T-helper 1 cell (primary cell): ENCODE data around the gene OR6B1.

Experiments
- DNase-seq, 5 donors: peaks; one replicate each; pipeline ENCODE4 v3.0.0-alpha.2; 2012 to 2020
- total RNA-seq, 4 donors: gene quantifications; one replicate each; lab custom pipeline; 2026; lab: John Stamatoyannopoulos, UW

The OR6B1 gene
- 0 reads per million in 4 donors for total RNA-seq

DNA sequence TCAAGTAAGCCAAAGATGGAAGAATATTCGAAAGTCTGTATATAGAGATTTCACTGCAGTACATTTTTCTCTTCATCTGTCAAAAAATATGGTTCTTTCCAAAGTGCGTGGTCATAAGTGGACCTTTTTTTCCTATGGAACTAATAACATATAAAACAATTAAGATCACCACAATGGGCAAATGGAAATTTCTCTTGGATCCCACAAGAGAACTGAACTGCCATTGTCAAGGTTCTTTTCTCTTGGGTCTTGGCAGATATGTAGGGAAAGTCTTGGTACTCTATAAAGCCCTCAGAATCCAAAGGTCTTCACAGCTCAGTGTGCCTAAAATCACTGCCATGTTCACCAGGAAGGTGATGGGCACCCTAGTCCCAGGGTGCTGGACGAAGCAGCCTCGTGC, at the start of gene OR6B1:
TSS of gene OR6B1 (plus strand) at position 301 of the 400 bp plus-strand sequence. CDS start 3,677 bp downstream, outside the sequence.
- DNase-seq = no peak

DNA sequence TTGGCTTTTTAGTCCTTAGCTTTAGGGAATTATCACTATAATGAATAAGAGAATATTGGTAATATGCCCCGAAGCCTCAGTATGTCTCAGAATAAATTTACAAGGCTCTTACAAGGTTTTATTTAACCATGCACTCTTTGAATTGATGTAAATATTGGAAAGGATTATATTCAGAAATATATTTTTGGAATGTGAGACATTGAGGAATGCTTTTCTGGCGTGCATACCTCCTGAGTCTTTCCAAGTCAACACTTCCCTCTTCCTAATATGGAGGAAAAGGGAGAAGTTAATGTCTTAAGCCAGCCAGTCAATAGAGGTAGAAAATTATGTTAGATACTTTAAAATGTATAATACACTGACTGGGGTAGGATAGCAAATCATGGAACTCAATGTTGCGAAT, 46.7 kb upstream of the OR6B1 start:
- no peak for DNase-seq

DNA sequence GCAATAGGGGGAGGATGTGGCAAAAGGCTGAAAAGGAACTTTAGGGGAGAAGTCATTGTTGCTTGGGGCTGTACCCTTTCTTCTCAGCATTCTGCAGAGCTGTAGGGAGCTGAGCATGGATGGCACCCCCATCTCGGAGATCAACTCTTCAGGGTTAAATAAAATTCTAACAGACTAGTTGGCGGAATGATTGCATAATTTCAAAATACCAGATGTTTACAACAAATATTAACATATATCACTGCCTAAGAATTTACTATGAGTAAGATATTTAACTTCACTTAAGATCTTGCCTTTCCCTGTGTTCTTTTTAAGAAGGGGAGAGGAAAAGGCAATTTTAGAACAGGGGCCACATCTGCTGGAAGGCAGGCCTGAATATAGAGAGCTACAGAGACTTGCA, 46.0 kb upstream of the OR6B1 start:
- DNase-seq = no peak

DNA sequence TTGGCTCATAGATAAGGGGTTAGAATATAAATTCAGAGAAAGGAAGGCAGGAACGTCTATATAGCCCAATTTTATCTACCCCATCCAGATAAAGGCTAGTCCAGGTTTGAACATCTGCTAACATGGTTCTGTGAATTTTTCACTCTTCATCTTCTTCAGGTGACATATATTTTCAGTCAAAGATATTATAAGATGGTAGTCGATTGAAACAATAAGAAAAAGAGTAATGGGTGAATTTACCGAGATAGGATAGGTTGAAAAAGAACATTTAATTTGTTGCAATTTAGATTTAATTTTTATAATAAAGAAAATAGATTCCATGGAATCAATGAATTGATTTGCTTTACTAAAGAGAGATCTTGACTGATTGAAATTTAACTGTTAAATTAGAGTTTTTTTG, 45.6 kb upstream of the OR6B1 start, which contains the start of gene OR2F1:
TSS of gene OR2F1 (plus strand) at position 301 of the 400 bp plus-strand sequence. CDS start 5,127 bp downstream, outside the sequence.
- DNase-seq = no peak

DNA sequence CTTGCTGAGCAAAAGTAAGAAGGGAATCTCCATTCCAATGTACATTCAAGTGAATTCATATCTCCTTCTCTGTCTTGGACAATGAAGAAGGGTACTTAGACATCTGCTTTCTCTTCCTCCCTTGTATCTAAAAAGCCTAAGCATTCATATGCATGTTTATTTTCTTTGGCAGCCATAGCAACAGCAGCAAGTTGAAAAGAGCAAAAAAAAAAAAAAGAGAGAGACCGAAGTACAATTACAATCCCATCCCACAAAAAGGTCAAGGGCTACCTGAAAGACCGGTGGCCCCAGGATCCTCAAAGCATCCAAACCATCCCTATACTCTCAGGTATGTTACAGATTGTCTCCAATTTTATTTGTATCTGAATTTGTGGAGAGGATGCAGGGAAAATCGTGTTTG, 41.3 kb upstream of the OR6B1 start:
- DNase-seq = no peak

DNA sequence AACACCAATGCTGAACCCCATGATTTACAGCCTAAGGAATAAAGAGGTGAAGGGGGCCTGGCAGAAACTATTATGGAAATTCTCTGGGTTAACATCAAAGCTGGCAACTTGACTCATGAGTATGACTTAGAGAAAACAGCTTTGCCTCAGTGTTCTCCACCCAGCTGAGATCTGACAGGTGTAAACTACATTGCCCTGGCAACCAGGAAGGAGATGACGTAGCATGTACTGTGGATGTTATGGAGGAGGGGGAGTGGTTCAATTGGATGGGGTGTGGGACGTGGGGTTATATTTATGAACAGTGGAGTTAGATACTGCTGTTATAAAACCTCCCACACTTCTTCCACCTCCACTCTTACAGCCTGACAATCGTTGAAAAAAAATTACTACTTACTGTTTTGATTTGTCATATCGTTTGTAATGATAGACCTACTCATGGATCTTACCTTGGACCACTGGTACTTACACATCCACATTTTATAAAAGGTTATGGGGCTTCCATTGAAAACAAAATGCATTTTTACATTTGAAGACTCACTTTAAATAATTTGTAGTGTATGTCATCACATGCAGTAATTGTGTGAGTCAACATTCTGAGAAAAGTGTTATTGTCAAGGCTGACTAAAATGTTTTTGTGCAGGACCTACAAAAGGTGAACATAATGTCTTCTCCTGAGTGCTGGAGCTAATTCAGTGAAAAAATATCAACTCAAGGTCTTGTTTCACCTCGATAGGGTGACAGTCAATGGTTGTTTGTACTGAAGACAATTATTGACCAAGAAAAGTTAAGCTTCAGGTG, 39.1 kb upstream of the OR6B1 start:
- DNase-seq = no peak

DNA sequence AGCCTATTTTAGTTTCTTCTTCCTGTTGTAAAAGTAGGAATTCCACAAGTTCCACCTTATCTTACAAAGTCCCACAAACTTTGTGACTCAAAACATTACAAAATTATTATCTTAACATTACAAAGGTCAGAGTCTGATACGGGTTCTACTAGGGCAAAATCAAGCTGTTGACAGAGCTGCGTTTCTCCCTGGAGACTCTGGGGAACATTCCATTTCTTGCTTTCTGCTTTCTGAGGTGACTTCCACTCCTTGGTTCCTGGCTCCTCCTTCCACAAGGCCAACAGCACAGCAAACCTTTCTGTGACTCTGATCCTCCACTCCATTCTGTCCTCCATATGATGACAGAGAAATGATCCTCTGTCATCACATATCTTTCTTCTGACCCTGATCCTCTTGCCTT, 34.8 kb upstream of the OR6B1 start:
- DNase-seq = no peak

DNA sequence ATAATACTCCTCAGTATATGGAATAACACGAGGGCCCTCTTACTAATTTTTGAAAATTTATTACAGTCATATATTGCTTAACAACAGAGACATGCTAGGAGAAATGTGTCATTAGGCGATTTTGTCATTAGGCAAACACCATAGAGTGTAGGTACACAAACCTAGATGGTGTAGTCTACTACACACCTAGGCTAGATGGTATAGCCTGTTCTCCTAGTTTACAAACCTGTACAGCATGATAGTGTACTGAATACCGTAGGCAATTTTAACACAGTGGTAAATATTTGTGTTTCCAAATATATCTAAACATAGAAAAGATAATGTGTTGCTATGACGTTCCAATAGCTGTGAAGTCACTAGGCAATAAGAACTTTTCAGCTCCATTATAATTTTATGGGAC, 32.7 kb upstream of the OR6B1 start:
- DNase-seq = no peak

DNA sequence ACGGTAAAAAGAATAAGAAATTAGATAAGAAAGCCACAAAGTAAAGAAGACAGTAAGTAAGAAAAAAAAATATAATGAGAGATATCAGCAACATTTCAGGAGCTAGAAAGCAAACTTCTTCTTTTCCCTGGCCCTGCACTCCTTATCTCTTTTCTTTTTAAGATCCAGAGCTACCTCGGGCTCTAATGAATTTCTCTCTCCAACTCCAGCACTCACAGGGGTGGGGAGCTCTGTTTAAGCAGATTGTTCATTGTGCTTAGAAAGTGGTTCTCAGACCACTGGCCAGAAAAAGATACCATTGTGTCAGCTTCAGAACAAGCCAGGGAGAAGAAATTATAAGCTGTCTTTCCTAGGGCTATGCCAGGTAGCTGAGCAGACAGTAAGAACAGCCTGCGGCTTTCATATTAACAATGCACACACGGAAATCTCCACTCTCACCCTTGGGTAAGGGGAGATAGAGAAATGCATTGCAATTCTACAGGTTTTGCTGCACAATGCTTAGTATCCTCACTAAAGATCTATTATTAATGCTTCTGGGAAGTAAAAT, 26.2 kb upstream of the OR6B1 start:
- DNase-seq = no peak

DNA sequence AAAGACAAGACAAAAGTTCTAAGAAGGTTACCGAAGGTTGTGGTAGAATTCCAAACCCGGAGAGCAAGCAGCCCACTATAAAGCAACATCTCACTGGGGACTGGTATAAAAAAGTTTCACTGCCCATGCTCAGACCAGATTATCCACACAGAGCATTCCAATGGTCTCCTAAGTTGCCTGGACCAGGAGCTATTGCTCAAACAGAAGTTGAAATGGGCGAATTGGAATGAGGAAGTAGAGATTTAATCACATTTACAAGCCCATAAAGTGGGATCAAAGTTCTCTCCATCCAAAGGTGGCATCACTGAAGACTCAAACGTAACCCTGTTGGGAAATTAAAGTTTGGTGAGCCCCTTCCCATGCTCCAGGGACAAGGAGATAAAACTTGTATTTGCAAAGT, 25.7 kb upstream of the OR6B1 start:
- no peak for DNase-seq

DNA sequence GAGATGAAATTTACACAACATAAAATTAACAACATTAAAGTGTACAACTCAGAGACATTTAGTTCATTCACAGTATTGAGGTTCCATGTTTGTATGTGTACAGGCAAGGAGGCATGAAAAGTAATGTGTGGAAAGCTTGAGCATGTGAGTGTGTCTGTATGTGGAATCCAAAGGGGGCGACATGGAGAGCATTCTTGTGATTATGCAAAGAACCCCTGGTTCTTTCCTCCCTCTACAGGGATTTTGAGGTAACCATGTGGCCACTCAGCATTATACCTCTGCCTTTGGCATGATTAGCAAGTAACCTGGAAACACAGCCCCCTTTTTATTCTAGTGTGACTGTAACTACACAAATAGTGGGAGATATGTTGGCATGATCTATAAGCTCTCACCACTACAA, 24.5 kb upstream of the OR6B1 start:
- no peak for DNase-seq

DNA sequence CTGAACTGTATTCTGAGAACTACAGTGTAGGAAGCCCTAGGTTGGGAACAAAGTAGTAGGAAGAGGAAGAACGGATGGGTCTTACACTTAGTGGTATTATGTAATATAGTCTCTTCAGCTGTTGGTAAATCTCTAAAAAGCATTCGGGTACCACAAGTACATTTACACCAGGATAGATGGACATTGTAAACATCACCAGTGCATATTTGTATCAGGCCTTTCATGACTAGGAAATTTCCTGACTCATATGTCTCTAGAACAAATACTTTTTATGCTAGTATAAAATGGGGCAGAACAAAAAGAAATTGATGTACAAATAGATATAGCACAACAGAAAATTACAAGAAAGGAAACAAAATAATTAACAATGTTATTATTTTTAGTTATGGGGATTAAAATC, 21.5 kb upstream of the OR6B1 start:
- DNase-seq = no peak

DNA sequence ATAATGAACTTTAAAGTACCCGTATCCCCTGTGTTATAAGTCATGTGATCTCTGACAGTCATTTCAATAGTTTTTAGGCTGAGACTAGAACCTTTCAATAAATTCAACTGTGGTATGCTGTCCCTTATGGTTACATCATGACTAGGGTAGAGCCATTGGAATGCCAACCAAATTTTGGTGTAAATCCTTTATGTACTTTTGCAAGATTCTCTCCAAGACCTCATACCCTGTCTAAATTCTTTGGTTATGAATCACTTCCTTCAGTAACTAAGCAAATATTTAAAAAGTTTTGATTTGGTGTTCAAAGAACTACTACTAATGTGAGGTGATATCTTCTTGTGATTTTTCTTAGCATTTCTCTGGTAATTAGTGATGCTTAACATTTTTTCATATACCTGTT, 20.8 kb upstream of the OR6B1 start:
- no peak for DNase-seq

DNA sequence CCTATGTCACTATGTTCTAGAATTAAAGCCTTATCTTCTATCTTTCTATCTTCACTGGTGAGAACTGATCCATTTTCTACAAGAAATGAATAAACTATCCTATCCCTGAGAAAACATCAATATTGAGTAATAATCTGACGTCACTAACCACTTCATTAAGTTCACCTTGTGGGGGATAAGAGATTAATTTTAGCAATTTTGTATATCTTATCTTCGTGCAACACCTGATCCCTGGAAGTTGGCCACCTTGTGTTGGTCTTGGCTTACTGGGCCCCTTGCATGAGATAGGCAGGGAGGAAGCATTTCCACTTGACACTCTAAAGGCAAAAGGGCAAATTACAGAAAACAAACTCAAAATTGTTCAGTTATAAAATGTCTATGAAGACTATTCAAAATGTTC, 20.1 kb upstream of the OR6B1 start:
- no peak for DNase-seq

DNA sequence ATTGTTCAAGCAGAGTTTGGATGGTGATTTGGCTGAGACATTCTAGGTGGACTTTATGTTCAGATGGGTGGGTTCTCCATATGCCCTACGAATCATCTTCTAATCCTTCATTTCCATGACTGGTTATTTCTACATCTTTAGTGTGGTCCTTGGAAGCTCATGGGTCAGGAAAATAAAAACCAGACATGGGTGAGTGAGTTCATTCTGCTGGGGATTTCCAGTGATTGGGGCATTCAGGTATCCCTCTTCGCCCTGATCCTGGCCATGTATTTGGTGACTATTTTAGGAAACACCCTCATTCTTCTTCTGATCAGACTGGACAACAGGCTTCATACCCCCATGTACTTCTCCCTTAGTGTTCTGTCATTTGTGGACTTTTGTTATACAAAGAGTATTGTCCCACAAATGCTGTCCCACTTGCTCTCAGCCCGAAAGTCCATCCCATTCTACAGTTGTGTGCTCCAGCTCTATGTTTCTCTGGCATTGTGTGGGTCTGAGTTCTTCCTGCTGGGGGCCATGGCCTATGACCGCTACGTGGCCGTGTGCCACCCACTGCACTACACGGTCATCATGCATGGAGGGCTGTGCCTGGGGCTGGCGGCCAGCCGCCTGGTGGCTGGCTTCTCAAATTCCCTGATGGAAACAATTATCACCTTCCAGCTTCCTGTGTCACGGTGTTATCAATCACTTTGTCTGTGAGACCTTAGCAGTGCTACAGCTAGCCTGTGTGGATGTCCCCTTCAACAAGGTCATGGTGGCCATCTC, 19.2 kb upstream of the OR6B1 start:
- no peak for DNase-seq

DNA sequence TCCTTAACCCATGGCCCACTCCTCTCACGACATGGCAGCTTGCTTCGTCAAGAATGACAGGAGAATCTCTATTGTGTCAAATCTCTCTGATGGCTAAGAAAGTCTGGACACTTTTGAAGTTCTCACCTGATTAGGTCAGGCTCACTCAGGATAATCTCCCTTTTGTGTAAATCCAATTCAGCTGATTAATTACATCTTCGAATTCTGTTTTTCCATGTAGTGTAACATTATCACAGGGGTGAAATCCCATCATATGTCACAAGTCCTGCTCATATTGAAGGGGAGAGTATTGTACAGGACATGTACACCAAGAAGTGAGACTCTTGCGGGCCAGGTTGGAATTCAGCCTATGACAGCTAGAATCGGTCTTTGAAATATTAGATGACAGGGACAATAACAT, 16.2 kb upstream of the OR6B1 start:
- no peak for DNase-seq

DNA sequence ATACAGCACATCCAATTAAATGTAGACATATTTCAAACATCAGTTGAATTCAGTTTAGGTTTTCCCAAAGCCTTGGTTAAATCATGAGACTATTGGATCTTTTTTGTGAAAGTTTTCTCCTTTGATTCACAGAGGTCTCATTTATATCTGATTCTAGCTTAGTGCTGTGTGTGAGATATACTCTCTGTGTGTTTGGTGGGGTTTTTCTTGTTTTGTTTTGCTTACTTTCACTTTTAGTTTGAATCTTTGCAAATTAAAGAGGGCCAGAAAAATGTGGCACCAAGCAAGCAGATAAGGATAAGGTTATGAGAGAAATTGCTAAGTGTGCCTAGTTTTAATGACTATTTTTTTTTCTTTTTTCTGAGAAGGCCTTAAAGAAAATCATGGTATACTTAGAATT, 12.6 kb upstream of the OR6B1 start:
- no peak for DNase-seq

DNA sequence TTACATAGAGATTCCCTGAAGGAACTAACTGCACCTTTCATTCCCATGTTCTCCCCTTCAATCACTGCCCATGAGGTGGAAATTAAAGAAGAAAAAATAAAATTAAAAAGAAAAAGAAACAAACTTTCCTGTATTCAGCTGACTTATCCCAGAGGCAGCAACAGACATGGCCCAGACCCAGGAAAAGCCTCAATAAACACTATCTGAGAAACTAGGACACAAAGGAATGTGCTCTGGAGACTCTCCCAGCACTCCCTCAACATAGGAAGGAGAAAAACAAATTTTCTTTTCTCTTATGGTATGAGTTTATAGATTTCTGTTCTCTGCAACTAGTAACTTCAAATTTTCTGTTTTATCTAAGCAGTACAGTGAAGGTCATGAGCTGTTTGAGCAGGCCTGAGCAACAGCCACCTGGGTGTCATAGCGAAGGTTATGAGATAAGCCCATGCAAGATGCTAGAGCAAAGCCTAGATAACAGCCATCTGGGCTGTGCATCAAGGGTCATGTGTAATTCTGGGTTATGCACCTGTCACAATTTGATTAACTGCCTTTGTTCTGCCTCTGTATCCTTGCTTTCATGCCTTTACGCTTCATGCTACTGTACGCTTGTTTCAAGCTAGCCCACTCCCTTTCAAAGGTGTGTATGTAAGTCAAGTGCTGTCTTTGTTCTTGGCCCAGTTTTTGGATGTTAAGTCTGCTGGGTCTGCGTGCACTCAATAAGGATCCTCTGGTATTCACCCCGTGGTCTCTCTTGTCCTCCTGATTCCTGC, 11.0 kb upstream of the OR6B1 start:
- no peak for DNase-seq

DNA sequence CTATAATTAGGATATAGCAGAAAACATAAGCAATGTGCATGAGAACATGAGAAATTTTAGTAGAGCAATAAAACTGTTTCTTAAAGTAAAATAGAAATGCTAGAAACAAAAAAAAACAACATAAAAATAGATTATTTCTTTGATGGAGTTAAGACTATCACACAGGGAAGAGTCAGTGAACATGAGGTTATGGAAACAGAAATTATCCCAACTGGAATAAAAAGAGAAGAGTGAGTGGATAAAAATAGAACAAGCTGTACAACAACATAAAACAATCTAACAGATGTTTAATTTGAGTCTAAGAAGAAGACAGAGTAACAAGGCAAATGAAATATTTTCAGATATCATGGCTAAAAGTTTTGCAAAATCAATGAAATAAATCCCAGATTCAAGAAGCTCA, 7.5 kb upstream of the OR6B1 start:
- DNase-seq = no peak

DNA sequence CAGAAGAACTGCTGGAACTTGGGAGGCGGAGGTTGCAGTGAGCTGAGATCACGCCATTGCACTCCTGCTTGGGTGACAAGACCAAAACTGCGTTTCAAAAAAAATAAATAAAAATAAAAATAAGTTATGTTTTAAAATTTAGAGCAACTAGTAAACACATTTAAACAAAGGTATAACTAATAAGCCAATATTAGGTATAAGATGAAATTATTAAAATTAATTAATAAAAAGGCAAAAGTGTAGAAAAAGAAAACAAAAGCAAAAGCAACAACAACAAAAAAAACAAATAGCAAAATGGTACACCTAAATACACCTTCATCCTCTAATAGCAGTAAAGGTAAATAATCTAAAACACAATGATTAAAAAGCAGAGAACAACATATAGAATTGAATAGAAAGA, 6.2 kb upstream of the OR6B1 start:
- DNase-seq = no peak

DNA sequence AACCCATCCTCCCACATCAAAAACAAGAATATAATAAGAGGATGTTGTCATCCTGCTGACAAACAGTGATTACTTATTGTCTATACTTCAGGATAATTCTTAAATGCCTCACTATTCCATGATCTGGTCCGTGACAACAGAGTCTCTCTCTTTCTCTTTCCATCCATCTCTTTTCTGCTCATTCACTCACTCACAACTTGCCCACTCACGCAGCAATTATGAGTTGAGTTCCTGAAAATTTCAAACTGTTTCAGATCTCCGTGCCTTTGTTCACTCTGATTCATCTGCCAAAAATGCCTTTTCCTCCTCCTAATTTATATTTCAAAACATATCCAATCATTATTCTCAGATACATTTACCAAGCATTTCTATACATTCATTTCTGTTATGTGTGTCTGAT, 1.4 kb downstream of the OR6B1 start:
- DNase-seq = no peak

DNA sequence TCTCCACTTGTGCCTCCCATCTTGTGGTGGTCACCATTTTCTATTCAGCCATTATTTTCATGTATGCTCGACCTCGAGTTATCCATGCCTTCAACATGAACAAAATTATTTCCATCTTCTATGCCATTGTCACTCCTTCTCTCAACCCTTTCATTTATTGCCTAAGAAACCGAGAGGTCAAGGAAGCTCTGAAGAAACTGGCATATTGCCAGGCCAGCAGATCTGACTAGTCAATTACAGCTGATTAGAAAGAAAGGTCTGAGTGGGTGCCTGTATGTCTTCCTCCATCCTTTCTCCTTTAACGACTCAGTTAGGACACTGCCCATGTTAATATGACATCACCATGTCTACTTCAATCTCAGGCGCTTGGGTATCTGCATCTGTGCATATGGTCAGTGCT, 4.6 kb downstream of the OR6B1 start:
- no peak for DNase-seq

DNA sequence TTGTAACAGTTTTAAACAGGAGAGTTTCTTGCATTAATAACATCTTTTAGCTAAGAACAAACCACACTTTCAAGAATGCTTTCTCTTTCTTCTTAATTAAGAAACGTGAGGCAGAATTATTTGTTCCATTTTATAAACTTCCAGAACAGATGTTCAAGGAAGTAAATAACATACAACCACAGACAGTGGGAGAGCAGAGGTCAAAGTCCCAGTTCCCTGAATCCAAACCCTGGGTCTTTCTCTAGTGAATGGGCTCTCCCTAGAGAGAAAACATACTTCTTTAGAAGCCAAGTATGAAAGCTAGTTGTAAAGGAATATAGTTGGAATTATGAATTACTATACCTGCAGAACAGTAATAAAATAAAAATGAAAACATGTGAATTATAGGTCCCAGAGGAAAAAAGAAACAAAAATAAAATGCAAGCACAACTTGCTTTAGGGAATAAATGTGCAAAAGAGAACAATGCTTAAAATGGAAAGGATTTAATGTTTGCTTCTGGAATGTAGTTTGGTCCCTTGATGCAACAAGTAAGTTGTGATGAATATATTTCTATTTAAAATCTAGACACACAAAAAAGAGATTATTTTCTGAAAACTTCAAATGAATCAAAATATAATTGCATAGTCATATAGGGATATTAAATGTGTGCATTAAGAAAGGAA, 6.0 kb downstream of the OR6B1 start:
- DNase-seq = no peak
